ENCODE measurements around the gene MFN1.

DNA sequence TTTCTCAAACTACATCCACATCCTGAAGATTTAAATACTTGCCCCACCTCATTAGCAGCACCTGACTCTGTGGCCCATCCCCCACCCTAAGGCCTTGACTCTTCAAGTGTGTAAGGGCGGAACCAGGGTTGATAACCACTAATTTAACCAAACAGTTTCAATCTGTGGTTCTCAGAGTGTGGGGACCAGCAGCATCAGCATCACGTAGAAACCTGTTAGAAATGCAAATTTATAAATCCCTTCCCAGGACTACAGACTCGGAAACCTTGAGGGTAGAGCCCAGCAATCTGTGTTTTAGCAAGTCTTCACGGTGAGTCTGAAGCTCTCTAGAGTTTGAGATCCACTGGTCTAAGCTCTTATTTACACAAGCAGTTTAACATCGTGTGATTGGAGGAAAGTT, 91.3 kb downstream of the MFN1 start:
- TF ChIP-seq POLR2AphosphoS5 (IDR thresholded peaks at IDR 0.05; ENCODE audit: low read depth, low read length) (no peak), SIN3A (IDR thresholded peaks at IDR 0.05; ENCODE audit: borderline replicate concordance, insufficient read depth, low read length) (no peak), FOXP2 (optimal IDR thresholded peaks at IDR 0.05; ENCODE audit: borderline replicate concordance, extremely low read depth, extremely low read length, insufficient read depth) (no peak), TAF1 (IDR thresholded peaks at IDR 0.05; ENCODE audit: borderline replicate concordance, insufficient read depth, low read length) (no peak)

All from PFSK-1 (cell line).